ENCODE data around the gene ZNF652.

DNA sequence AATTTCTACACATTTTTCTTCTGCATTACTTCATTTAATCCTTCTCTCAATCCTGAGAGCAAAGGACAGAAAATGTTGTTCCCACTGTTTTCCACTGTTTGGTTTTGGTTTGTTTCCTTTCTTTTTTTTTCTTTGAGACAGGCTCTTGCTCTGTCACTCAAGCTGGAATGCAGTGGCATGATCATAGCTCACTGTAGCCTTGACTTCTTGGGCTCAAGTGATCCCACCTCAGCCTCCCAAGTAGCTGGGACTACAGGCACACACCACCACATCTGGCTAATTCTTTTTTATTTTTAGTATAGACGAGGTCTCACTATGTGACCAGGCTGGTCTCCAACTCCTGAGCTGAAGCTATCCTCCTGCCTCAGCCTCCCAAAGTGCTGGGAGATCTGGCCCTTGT, 7.0 kb upstream of the ZNF652 start:
- TF ChIP-seq, protein P1, sequence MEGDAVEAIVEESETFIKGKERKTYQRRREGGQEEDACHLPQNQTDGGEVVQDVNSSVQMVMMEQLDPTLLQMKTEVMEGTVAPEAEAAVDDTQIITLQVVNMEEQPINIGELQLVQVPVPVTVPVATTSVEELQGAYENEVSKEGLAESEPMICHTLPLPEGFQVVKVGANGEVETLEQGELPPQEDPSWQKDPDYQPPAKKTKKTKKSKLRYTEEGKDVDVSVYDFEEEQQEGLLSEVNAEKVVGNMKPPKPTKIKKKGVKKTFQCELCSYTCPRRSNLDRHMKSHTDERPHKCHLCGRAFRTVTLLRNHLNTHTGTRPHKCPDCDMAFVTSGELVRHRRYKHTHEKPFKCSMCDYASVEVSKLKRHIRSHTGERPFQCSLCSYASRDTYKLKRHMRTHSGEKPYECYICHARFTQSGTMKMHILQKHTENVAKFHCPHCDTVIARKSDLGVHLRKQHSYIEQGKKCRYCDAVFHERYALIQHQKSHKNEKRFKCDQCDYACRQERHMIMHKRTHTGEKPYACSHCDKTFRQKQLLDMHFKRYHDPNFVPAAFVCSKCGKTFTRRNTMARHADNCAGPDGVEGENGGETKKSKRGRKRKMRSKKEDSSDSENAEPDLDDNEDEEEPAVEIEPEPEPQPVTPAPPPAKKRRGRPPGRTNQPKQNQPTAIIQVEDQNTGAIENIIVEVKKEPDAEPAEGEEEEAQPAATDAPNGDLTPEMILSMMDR (IDR thresholded peaks at IDR 0.05; ENCODE audit: insufficient read depth, low read depth, low read length) = no peak
- no peak for TF ChIP-seq EZH2 (IDR thresholded peaks at IDR 0.05; ENCODE audit: insufficient read depth, low read length)

Data from astrocyte (in vitro differentiated cells and primary cell).